Ovary (tissue), 3 donors: ENCODE results near the gene PRG2.

Experiments
- CTCF ChIP-seq, 3 donors: fragments of 450-650 bp in 2 of 3; fragments of 200-600 bp in 1 of 3; IDR thresholded peaks; one replicate each; pipeline versions ENCODE4 v1.5.1 to v1.8.0; 2016 to 2022; ENCODE audit warnings: antibody characterized with exemption in 3 of 3, mild to moderate bottlenecking in 1 of 3
- EP300 ChIP-seq: sonication (generic); formaldehyde crosslinking; IDR thresholded peaks from one replicate; pipeline ENCODE4 v1.6.1; 2017; ENCODE audit warnings: antibody characterized with exemption
- POLR2A ChIP-seq: fragments of 450-650 bp; IDR thresholded peaks from one replicate; pipeline ENCODE4 v1.6.1; 2017; ENCODE audit warnings: antibody characterized with exemption, mild to moderate bottlenecking, moderate library complexity
- donor health status: DM: no; HTN: no; CAD: no.

- TF ChIP-seq CTCF (IDR thresholded peaks at IDR 0.05) (no peak), EP300 (no peak), POLR2A (no peak)
Observed at GRCh38 chr11:57406337-57406904, 16.0 kb upstream of the PRG2 start.
